Neural cell (in vitro differentiated cells): ENCODE measurements around the gene TOR1AIP2. TPM values are rescaled to one million over a fixed set of nuclear protein-coding genes. Genes with fewer than 3 reads are reported as not detected.

Experiments used
- H2AFZ ChIP-seq: fragments of 200-600, 300-800 bp; sonication (generic), shearing (Covaris generic); 2 replicates; pipeline ENCODE4 v1.6.0; 2014; ENCODE audit warnings: low read depth, mild to moderate bottlenecking, antibody characterized with exemption, low read length, moderate library complexity
- H3F3A ChIP-seq: fragments of 200-600 bp; shearing (Covaris generic); 2 replicates; pipeline ENCODE4 v1.6.1; 2016; ENCODE audit warnings: mild to moderate bottlenecking, moderate library complexity, mixed read lengths, antibody characterized with exemption, low read length; ENCODE audit not compliant: insufficient read depth, poor library complexity, severe bottlenecking
- H3K27ac ChIP-seq: fragments of 200-600, 300-800 bp; sonication (generic), shearing (Covaris generic); 2 replicates; pipeline ENCODE4 v1.5.1; 2014; ENCODE audit warnings: mild to moderate bottlenecking, low read length, moderate library complexity
- H3K27me3 ChIP-seq: fragments of 300-800, 200-600 bp; sonication (generic), shearing (Covaris generic); 2 replicates; pipeline ENCODE4 v1.6.0; 2014; ENCODE audit warnings: mild to moderate bottlenecking, low read depth, low read length, moderate library complexity; ENCODE audit not compliant: insufficient read depth
- H3K36me3 ChIP-seq: fragments of 300-800, 200-600 bp; sonication (generic), shearing (Covaris generic); 2 replicates; pipeline ENCODE4 v1.5.1; 2014; ENCODE audit warnings: mild to moderate bottlenecking, antibody characterized with exemption, low read length, moderate library complexity; ENCODE audit not compliant: insufficient read depth
- H3K4me2 ChIP-seq: fragments of 300-800, 200-600 bp; sonication (generic), shearing (Covaris generic); 2 replicates; pipeline ENCODE4 v1.6.0; 2014; ENCODE audit warnings: mild to moderate bottlenecking, low read length
- H3K4me3 ChIP-seq: fragments of 300-800, 200-600 bp; sonication (generic), shearing (Covaris generic); 2 replicates; pipeline ENCODE4 v1.5.1; 2014; ENCODE audit warnings: mild to moderate bottlenecking, low read length, moderate library complexity
- H3K79me2 ChIP-seq: fragments of 200-600 bp; shearing (Covaris generic); replicated peaks from 2 replicates; pipeline ENCODE4 v1.6.0; 2014; ENCODE audit warnings: mild to moderate bottlenecking, low read length, moderate library complexity; ENCODE audit not compliant: insufficient read depth
- H3K9ac ChIP-seq: fragments of 300-800, 200-600 bp; sonication (generic), shearing (Covaris generic); 2 replicates; pipeline ENCODE4 v1.6.1; 2016; ENCODE audit warnings: mild to moderate bottlenecking, low read length, mixed read lengths
- H3K9me2 ChIP-seq: fragments of 200-600 bp; shearing (Covaris generic); 2 replicates; pipeline ENCODE4 v1.6.1; 2016; ENCODE audit warnings: mild to moderate bottlenecking, low read length, mixed read lengths; ENCODE audit not compliant: insufficient read depth
- H3K9me3 ChIP-seq: fragments of 200-600, 300-800 bp; sonication (generic), shearing (Covaris generic); 2 replicates; pipeline ENCODE4 v1.6.1; 2016; ENCODE audit warnings: mild to moderate bottlenecking, mixed run types, low read length, moderate library complexity, mixed read lengths
- H4K20me1 ChIP-seq: fragments of 200-600 bp; shearing (Covaris generic); 2 replicates; pipeline ENCODE4 v1.6.1; 2016; ENCODE audit warnings: mild to moderate bottlenecking, mixed run types; ENCODE audit not compliant: insufficient read depth
- EP300 ChIP-seq: fragments of 450-650 bp; conservative IDR thresholded peaks from 2 replicates; pipeline ENCODE4 v1.6.1; 2014; ENCODE audit warnings: antibody characterized with exemption, mild to moderate bottlenecking, moderate library complexity; ENCODE audit not compliant: poor library complexity, severe bottlenecking
- EZH2 ChIP-seq: fragments of 200-600, 300-800 bp; shearing (Covaris generic), sonication (generic); IDR thresholded peaks from 2 replicates; pipeline ENCODE4 v1.6.1; 2014; ENCODE audit warnings: antibody characterized with exemption, low read length, borderline replicate concordance, mild to moderate bottlenecking; ENCODE audit not compliant: insufficient read depth, poor library complexity, severe bottlenecking
- MXI1 ChIP-seq: fragments of 450-650 bp; conservative IDR thresholded peaks from 2 replicates; pipeline ENCODE4 v1.6.1; 2014; ENCODE audit warnings: antibody characterized with exemption, mild to moderate bottlenecking; ENCODE audit not compliant: poor library complexity, severe bottlenecking
- POLR2AphosphoS5 ChIP-seq: IDR thresholded peaks from 2 replicates; pipeline ENCODE4 v1.6.1; 2012
- RAD21 ChIP-seq: fragments of 450-650 bp; conservative IDR thresholded peaks from 2 replicates; pipeline ENCODE4 v1.6.1; 2014; ENCODE audit warnings: antibody characterized with exemption, mild to moderate bottlenecking, moderate library complexity
- SMC3 ChIP-seq: fragments of 450-650 bp; conservative IDR thresholded peaks from 2 replicates; pipeline ENCODE4 v1.6.1; 2014; ENCODE audit warnings: antibody characterized with exemption, mild to moderate bottlenecking, moderate library complexity; ENCODE audit not compliant: poor library complexity
- TAF1 ChIP-seq: IDR thresholded peaks from 2 replicates; pipeline ENCODE4 v1.6.1; 2012; ENCODE audit warnings: low read depth
- polyA plus RNA-seq: library from polyadenylated mRNA; depleted of rRNA; stranded (reverse); fragments of >200 nt; gene quantifications from 2 replicates; pipeline ENCODE4 v1.2.3, GENCODE V29; 2014
- TF ChIP-seq, protein P1 (sequence below): fragments of 450-650 bp; IDR thresholded peaks from 2 replicates; pipeline ENCODE4 v1.5.1; 2014; ENCODE audit warnings: antibody characterized with exemption, mild to moderate bottlenecking, moderate library complexity; ENCODE audit not compliant: poor library complexity, severe bottlenecking
- TF ChIP-seq, protein P2 (sequence below): IDR thresholded peaks from 2 replicates; pipeline ENCODE4 v1.6.1; 2012; ENCODE audit warnings: borderline replicate concordance

TOR1AIP2 gene
- polyA plus RNA-seq, 1 donor from 2014 or later, result 44.7 TPM

DNA sequence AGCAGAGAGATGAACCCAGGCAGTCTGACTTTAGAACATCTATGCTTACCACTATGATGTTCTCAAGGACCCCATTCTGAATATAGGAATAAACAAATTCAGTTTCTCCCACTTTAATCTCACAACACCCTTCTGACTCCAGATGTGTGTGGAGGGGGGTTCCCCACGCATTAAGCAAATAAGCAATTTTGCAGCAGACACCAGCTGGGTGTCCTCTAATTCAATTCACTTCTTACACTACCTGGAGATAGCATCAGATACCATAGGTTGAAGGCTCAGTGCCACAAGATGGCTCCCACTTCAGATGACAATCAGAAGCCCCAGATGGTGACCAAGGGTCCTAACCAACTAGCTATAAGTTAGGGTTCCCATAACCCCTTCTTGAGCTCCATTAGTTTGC, 46.7 kb upstream of the TOR1AIP2 start:
- Histone ChIP-seq H3K9me3 (no peaks in the 10 kb centered on the region), H4K20me1 (no peaks in the 10 kb centered on the region), H3K4me2 (no peak overlapping the region), H3K4me3 (no peak overlapping the region), H3K27me3 (no peaks in the 10 kb centered on the region), H3K27ac (no peak overlapping the region), H3K9ac (no peak overlapping the region), H3K36me3 (no peaks in the 10 kb centered on the region), H3F3A (no peaks in the 10 kb centered on the region), H2AFZ (no peak overlapping the region), H3K79me2 (no peaks in the 10 kb centered on the region), H3K9me2 (no peaks in the 10 kb centered on the region)
- TF ChIP-seq EP300 (no peak), EZH2 (no peak), TAF1 (no peak), RAD21 (no peak), POLR2AphosphoS5 (no peak), SMC3 (no peak), MXI1 (no peak)
- TF ChIP-seq, protein P1, sequence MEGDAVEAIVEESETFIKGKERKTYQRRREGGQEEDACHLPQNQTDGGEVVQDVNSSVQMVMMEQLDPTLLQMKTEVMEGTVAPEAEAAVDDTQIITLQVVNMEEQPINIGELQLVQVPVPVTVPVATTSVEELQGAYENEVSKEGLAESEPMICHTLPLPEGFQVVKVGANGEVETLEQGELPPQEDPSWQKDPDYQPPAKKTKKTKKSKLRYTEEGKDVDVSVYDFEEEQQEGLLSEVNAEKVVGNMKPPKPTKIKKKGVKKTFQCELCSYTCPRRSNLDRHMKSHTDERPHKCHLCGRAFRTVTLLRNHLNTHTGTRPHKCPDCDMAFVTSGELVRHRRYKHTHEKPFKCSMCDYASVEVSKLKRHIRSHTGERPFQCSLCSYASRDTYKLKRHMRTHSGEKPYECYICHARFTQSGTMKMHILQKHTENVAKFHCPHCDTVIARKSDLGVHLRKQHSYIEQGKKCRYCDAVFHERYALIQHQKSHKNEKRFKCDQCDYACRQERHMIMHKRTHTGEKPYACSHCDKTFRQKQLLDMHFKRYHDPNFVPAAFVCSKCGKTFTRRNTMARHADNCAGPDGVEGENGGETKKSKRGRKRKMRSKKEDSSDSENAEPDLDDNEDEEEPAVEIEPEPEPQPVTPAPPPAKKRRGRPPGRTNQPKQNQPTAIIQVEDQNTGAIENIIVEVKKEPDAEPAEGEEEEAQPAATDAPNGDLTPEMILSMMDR, result no peak
- TF ChIP-seq, protein P2, sequence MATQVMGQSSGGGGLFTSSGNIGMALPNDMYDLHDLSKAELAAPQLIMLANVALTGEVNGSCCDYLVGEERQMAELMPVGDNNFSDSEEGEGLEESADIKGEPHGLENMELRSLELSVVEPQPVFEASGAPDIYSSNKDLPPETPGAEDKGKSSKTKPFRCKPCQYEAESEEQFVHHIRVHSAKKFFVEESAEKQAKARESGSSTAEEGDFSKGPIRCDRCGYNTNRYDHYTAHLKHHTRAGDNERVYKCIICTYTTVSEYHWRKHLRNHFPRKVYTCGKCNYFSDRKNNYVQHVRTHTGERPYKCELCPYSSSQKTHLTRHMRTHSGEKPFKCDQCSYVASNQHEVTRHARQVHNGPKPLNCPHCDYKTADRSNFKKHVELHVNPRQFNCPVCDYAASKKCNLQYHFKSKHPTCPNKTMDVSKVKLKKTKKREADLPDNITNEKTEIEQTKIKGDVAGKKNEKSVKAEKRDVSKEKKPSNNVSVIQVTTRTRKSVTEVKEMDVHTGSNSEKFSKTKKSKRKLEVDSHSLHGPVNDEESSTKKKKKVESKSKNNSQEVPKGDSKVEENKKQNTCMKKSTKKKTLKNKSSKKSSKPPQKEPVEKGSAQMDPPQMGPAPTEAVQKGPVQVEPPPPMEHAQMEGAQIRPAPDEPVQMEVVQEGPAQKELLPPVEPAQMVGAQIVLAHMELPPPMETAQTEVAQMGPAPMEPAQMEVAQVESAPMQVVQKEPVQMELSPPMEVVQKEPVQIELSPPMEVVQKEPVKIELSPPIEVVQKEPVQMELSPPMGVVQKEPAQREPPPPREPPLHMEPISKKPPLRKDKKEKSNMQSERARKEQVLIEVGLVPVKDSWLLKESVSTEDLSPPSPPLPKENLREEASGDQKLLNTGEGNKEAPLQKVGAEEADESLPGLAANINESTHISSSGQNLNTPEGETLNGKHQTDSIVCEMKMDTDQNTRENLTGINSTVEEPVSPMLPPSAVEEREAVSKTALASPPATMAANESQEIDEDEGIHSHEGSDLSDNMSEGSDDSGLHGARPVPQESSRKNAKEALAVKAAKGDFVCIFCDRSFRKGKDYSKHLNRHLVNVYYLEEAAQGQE, result no peak

DNA sequence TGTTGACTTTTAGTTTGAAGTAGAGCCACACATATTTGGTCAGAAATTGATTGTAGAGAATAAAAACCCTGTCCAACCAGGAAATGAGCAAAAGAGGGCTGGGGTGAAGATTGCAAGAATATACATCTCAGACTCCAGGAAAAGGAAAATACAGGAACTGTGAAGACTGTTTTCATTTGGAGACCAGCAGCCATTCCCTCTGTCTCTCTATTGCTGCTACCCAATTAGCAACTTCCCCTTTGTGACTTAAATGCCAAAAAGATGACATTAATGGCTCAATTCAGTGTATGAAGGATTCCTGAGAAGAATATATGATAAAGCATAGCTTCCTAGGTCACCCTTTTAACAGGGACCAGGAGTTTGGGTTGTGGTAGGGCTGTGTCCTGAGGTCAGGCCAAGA, 45.4 kb upstream of the TOR1AIP2 start:
- no peaks in the 10 kb centered on the region for H3K36me3 ChIP-seq
- TF ChIP-seq TAF1 (no peak), EP300 (no peak)
- TF ChIP-seq, protein P2, result no peak

More for the DNA sequence above, 45.4 kb upstream of the TOR1AIP2 start:
- no peaks in the 10 kb centered on the region for H3K79me2 ChIP-seq
- no peaks in the 10 kb centered on the region for H3K9me2 ChIP-seq
- no peaks in the 10 kb centered on the region for H4K20me1 ChIP-seq
- no peaks in the 10 kb centered on the region for H3F3A ChIP-seq
- H3K27me3 ChIP-seq, result no peaks in the 10 kb centered on the region
- no peak overlapping the region for H3K4me2 ChIP-seq
- H3K4me3 ChIP-seq, result peak overlapping the region; percentile 39
- H3K27ac ChIP-seq, result peak overlapping the region; percentile 84
- H3K9ac ChIP-seq, result peak overlapping the region; percentile 35
- H2AFZ ChIP-seq, result no peak overlapping the region
- H3K9me3 ChIP-seq, result no peaks in the 10 kb centered on the region
